Measurements from ENCODE around the gene MKRN1.

DNA sequence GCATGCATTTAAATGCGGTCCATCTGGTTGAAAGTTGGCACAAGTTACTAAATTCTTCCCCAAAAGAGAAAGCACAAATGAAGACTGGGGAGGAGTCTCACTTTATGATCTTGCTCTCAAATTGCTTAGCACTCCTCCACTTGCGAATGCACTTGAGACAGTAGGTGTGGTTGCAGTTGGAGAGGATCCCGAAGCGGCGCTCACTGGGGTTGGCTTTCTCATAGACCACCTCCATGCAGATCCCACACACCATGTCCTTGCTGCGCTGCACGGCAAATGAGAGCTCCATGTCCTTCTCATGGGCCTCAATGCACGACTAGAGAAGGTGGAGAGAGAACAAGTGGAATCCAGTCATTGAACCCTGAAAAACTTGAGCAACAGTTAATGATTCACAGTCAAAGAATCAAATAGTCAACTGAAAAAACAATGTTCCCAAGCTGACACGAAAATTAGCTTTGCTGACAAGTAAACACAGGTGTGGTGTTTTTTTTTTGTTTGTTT is 22.7 kb downstream of the MKRN1 start:
- TF ChIP-seq, protein P1, sequence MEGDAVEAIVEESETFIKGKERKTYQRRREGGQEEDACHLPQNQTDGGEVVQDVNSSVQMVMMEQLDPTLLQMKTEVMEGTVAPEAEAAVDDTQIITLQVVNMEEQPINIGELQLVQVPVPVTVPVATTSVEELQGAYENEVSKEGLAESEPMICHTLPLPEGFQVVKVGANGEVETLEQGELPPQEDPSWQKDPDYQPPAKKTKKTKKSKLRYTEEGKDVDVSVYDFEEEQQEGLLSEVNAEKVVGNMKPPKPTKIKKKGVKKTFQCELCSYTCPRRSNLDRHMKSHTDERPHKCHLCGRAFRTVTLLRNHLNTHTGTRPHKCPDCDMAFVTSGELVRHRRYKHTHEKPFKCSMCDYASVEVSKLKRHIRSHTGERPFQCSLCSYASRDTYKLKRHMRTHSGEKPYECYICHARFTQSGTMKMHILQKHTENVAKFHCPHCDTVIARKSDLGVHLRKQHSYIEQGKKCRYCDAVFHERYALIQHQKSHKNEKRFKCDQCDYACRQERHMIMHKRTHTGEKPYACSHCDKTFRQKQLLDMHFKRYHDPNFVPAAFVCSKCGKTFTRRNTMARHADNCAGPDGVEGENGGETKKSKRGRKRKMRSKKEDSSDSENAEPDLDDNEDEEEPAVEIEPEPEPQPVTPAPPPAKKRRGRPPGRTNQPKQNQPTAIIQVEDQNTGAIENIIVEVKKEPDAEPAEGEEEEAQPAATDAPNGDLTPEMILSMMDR (IDR thresholded peaks at IDR 0.05): no peak
- no peak for TF ChIP-seq POLR2A (IDR thresholded peaks at IDR 0.05)

All from thyroid gland (tissue), 4 donors.